ENCODE data around the gene PAF1. TPM values are rescaled to one million over a fixed set of nuclear protein-coding genes. Genes with fewer than 3 reads are reported as not detected.

Gene PAF1
- total and polyA plus RNA-seq, 2 of the 13 experiments (the other 11 are each of a cell fraction or from before 2014, with no cell fraction given), result 30.2 to 31.1 TPM

DNA sequence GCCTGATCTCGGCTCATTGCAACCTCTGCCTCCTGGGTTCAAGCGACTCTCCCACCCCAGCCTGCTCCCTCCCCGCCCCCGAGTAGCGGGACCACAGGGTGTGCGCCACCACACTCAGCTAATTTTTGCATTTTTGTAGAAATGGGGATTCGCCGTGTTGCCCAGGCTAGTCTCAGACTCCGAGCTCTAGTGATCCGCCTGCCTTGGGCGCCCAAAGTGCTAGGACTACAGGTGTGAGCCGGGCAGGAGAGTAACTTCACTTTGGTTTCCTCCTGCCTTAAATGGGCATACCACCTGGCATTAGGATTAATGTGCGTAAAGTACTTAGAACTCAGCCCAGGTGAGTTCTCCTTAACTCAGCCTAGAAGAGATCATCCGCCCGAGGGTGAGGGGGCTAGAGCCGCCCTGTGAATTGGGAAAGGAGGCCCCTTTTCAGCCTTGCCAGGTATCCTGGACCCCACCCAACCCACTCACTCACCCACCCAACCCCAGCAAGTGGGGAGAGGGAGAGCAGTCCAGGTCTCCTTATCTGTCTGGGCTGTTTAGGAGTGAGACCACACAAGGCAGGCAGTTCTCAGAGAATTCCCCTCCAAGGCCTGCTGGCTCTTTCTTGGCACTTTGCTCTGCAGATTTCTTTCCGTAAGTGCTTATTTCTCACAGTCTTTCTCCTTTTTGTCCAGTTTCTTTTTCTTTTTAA lies 14.5 kb upstream of the PAF1 start:
- peaks cover 20% of the 10 kb centered on the region; the same call in 1 of the 2 replicates for H4K20me1 ChIP-seq (ENCODE audit: insufficient read depth, low read length)
- H2AFZ ChIP-seq (ENCODE audit: low read length), result no peak overlapping the region
- TF ChIP-seq ATF7 (IDR thresholded peaks at IDR 0.05) (no peak), ATF7 (CRISPR knock-in tag; IDR thresholded peaks at IDR 0.05) (no peak), HDAC6 (IDR thresholded peaks at IDR 0.05; ENCODE audit: low read depth, low read length) (no peak), MXD4 (CRISPR knock-in tag; IDR thresholded peaks at IDR 0.05) (no peak), BCL6 (CRISPR knock-in tag; IDR thresholded peaks at IDR 0.05) (no peak), HNF4A (CRISPR knock-in tag; IDR thresholded peaks at IDR 0.05) (no peak), ZNF512B (CRISPR knock-in tag; IDR thresholded peaks at IDR 0.05; ENCODE audit: borderline replicate concordance) (no peak), ZNF503 (CRISPR knock-in tag; IDR thresholded peaks at IDR 0.05) (no peak), ZNF256 (CRISPR knock-in tag; conservative IDR thresholded peaks at IDR 0.05) (no peak), ZNF124 (CRISPR knock-in tag; IDR thresholded peaks at IDR 0.05) (no peak), POLR2AphosphoS2 (IDR thresholded peaks at IDR 0.05; ENCODE audit: low read depth, low read length) (no peak), ZNF619 (CRISPR knock-in tag; IDR thresholded peaks at IDR 0.05) (no peak), ZNF234 (CRISPR knock-in tag; conservative IDR thresholded peaks at IDR 0.05) (no peak), ZNF138 (CRISPR knock-in tag; IDR thresholded peaks at IDR 0.05; ENCODE audit: low read depth) (no peak)
- H3K4me1 ChIP-seq (ENCODE audit: insufficient read depth, low read length), result peaks cover 57% of the 10 kb centered on the region
- 97% methylated on average over 17 of the region's 17 CpGs for WGBS (ENCODE audit: low lambda C conversion rate)
- DNase-seq (ENCODE audit: low spot score) (no peak), FAIRE-seq (no peak), ATAC-seq (no peak)
- no peak overlapping the region; the same call in 1 of the 2 replicates for H3K4me2 ChIP-seq (ENCODE audit: low read depth, low read length)
- H3K27ac ChIP-seq (ENCODE audit: extremely low read length, insufficient read depth, low read length), result no peak overlapping the region
- H3K9me3 ChIP-seq (ENCODE audit: low read length), result no peaks in the 10 kb centered on the region
- H3K9ac ChIP-seq (ENCODE audit: insufficient read depth, low read depth, low read length), result no peak overlapping the region
- H3K36me3 ChIP-seq (replicated peaks in 1 of 2; ENCODE audit: control insufficient read depth in 1 of 2, insufficient read depth in 2 of 2, low read length in 2 of 2), result peaks cover 0 to 3% of the 10 kb centered on the region in 2 experiments; a peak in 1 of 5 replicates
- POLR2A ChIA-PET, result interaction anchor here (0.6 to 5.8 kb wide), 7 partner anchors 8 to 565 kb away, joined by 3 to 117 read pairs (median 5); partner anchors contain the start of genes MED29, PAF1, PSMC4 and RPS16
- in situ Hi-C loops (cut with HindIII; ENCODE audit: extremely low pct_ligation_motif_present, low pct_unique_long_range_greater_than_20kb), result no loop called here
- CTCF ChIA-PET (ENCODE audit: low intra/inter-chr PET ratio, low total read pairs), result no interaction called here
- no TSS peak for BruUV-seq (replicated peaks)
- intact Hi-C loops (cut with micrococcal nuclease; ENCODE audit: unreplicated experiment), result no loop called here
- H3K4me3 ChIP-seq (replicated peaks in 1 of 3; ENCODE audit: insufficient read depth in 1 of 3, low read depth in 2 of 3, low read length in 3 of 3), result no peak overlapping the region
- no peaks in the 10 kb centered on the region; a peak in 1 of 5 replicates for H3K27me3 ChIP-seq (ENCODE audit: control insufficient read depth in 1 of 2, insufficient read depth in 2 of 2, low read length in 2 of 2)
- peaks cover 28% of the 10 kb centered on the region for H3K79me2 ChIP-seq (ENCODE audit: insufficient read depth, low read length)

Data from HepG2 (cell line).